Activated CD4-positive, CD25-positive, alpha-beta regulatory T cell (primary cell): ENCODE results near the gene OSBPL6.
"Not testable (repeated sequence)": the region's sequence is repeated elsewhere in the genome, so short reads cannot be mapped to it uniquely, and the experiment has no call there.

Experiments used
- DNase-seq, 4 experiments: peaks; one replicate each; lab custom pipeline; 2025; lab: John Stamatoyannopoulos, UW

The OSBPL6 gene

DNA sequence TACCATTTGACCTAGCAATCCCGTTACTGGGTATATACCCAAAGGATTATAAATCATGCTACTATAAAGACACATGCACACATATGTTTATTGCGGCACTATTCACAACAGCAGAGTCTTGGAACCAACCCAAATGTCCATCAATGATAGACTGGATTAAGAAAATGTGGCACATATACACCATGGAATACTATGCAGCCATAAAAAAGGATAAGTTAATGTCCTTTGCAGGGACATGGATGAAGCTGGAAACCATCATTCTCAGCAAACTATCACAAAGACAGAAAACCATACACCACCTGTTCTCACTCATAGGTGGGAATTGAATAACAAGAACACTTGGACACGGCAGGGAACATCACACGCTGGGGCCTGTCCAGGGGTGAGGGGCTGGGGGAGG is 163.4 kb downstream of the OSBPL6 start:
- DNase-seq: not testable (repeated sequence)

GRCh38 chr2:178359192-178359912 is 165.0 kb downstream of the OSBPL6 start:
- DNase-seq: no peak

GRCh38 chr2:178361588-178361987 is 167.3 kb downstream of the OSBPL6 start:
- no peak for DNase-seq

DNA sequence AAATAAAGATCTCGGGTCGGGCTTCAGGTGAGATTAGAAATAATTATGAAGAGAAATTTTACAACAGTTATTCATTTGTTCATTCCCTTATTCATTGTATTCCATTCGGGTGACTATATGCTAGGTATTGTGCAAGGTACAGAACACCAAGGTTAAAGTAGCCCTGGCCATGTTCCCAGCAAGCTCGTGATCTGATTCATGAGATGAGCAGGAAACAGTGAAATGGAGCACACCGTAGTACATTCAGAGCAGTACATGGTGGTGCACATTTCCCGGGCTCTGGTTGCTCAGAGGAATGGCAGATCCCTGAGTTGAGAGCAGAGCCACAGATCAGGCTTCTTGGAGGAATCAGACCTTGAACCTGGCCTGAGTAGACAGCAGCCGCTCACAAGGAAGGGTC is 168.9 kb downstream of the OSBPL6 start:
- DNase-seq: no peak

DNA sequence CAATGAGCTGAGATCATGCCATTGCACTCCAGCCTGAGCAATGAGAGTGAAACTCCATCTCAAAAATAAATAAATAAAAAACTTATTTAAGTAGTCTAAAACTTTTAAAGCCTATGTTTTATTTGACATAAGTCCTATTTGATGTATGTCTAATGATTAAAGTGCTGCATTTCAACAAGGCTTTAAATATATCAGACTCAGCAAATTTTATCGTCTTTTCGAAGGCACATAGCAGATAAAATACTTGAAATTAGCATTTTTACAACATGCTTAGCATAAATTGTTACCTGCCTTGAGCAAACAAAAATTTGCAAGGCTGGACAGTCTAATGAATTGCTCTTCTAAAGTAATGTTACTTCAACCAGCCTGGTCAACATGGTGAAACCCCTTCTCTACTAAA is 170.8 kb downstream of the OSBPL6 start:
- no peak for DNase-seq

DNA sequence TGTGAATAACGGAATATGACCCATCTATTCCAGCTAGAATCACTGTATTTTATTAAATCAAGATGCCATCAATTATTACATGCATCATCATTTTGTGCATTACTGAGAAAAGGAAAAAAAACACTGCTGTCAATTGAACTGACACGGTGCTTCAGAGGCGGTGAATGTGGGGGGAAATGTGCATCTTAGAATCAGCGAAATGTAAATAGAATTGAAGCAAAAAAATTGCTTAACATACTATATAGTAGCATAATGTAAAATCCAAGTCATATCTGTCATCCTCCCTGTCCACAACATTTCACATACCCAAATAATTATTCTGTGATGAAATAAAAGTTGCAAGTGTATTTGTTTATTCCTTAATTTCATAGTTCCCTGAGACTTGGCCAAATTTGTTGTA is 172.1 kb downstream of the OSBPL6 start:
- DNase-seq: no peak

DNA sequence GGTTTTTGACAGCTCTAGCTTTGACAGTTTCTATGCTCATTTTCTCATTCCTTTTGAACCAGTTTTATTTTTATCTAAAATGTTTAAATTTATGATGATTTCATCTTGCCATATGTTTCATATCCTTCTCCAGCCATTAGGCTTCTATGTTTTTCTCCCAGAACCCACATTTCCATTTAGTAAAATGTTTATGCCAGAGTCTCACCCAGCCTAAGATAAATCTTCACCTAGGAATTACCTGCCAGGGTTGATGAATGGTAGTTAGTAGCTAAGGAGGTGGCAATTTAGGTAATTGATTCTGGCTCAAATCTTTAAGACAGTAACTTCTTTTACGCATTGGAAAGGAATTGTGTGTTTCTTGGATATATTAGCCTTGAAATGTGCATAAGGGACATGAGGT is 173.0 kb downstream of the OSBPL6 start:
- no peak for DNase-seq

DNA sequence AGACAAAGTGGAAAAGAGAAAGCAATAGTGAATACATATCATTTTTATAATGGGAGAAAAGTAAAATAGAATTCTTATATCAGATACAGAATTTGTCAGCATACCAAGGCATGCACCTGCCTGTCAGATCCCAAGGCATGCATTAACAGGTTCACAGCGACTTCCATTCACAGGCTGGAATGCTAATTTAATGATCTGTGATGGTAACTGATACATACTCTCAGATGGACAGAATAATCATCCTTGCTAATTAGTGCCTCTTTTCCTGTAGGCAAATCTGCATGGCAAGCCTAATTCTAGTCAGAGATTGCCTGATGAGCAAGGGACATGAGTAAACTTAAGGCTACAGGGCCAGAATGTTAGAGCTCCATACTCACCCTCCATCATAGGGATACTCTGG is 180.6 kb downstream of the OSBPL6 start:
- no peak for DNase-seq

DNA sequence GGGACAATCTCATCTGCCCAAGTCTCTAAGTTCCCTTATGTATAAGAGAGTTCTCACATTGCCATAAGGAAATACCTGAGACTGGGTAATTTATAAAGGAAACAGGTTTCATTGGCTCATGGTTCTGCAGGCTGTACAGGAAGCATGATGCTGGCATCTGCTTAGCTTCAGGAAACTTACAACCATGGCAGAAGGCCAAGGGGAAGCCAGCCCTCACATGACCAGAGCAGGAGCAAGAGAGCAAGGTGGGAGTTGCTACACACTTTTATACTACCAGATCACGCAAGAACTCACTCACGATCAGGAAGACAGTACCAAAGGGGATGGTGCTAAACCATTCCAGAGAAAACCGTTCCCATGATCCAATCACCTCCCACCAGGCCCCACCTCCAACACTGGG is 182.7 kb downstream of the OSBPL6 start:
- DNase-seq: no peak

- no peak for DNase-seq
These were observed 185.1 kb downstream of the OSBPL6 start for GRCh38 chr2:178379162-178380004.

DNA sequence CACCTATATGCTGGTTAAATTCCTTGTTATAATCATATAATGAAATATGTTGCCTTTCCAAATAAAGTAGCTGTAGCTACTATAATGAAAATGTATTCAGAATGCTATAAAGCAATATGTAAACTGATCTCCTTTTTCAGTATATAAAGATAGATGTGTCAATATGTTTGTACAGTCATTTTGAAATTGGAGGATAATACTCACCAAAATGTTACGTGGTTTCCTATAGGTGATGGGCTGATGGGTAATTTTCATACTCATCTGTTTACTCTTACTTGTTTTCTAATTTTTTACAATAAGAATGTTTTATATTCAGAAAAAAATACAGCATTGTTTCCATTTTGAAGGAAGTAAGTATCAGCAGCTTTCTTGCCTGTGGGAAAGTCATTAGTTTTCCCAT is 186.5 kb downstream of the OSBPL6 start:
- no peak for DNase-seq

GRCh38 chr2:178383718-178384117 is 189.4 kb downstream of the OSBPL6 start:
- no peak for DNase-seq

DNA sequence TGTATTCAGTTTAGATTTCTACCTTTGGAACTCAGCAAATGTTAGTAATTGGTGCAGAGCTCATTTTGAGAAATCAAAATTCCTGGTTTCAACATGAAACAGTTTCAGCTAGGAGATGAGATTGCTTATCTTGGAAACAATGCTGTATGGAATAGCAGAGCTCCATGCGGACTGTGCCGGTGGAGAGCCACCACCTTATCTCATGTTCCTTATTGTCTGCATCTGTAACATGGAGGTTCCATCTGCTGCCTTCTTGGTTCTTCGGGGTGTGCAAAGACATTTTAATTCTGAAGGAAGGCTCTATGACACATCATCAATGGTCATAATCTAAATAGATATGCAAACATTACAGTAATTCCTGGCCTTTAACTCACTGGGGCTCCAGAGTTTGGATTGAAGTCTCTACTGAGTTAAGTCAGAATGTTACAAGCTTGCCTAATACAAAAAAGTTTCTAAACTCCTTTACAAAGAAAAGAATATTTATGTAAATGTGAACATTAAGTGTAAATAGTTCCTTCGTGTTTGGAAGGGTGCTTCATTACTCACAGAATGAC is 191.4 kb downstream of the OSBPL6 start:
- no peak for DNase-seq

DNA sequence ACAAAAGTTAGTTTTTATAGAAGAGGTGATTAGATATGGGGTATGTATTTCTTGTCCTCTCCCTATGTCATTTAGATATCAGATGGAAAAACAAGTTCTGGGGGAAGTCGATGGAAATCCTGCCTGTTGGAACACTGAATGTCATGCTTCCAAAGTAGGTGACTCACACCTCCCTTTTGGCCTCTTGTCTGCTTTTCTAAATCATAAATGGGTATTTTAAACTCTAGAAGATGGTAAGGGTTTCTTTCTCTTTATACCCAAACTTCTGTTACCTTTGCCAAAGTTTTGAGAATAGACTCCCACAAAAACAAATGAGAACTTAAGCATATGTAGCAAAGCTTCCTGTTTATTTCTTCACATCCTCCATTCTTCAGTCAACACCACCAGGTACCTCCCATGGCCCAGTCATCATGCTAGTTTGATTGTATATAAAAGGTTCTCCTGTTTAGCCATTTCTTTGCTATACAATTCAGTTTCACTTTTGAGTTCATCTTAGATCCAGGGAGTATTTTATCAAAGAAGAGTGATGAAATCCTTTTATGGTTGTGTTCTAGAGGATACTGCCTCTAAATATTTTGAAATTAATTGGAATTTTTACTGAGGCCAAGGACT is 192.8 kb downstream of the OSBPL6 start:
- DNase-seq: no peak

- no peak for DNase-seq
These were observed 194.0 kb downstream of the OSBPL6 start for GRCh38 chr2:178388287-178388686.

DNA sequence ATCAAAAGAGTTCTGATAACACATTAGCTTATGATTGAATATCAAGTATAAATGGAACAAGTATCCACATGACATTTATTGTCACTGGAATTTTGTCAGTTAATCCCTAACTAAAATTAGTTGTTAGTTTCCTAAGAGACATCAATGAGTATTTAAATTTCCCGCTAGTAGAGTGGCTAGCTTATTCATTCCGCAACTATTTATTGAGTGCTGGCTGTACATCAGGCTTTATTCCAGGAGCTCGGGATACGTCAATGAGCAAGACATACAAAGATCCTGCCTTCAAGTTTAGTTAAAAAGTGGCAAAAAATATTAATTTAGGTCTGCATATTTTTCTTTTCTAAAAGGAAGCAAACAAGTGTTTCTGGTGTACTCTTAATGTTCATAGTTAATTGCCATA is 197.4 kb downstream of the OSBPL6 start:
- no peak for DNase-seq

GRCh38 chr2:178392215-178392614 is 197.9 kb downstream of the OSBPL6 start:
- no peak for DNase-seq

GRCh38 chr2:178394859-178395258 is 200.5 kb downstream of the OSBPL6 start:
- no peak for DNase-seq

- no peak for DNase-seq
These were observed 201.0 kb downstream of the OSBPL6 start for GRCh38 chr2:178395295-178395694.

- DNase-seq: no peak
These were observed 201.7 kb downstream of the OSBPL6 start for GRCh38 chr2:178395941-178396570.

GRCh38 chr2:178397002-178397605 is 202.8 kb downstream of the OSBPL6 start:
- DNase-seq: no peak

GRCh38 chr2:178401994-178402437 is 207.7 kb downstream of the OSBPL6 start:
- no peak for DNase-seq
